K562 (cell line): Measurements from ENCODE around the gene HMCES. TPM values are rescaled to one million over a fixed set of nuclear protein-coding genes. Genes with fewer than 3 reads are reported as not detected.
"Not testable (repeated sequence)": the region's sequence is repeated elsewhere in the genome, so short reads cannot be mapped to it uniquely, and the experiment has no call there.

Source experiments
- ATAC-seq: fragments of 200-7000 bp; cut with Tn5 transposase; 3 replicates; pipeline ENCODE4 v1.9.1; 2020; ENCODE audit warnings: moderate library complexity
- BruUV-seq: library from RNA; stranded (reverse); fragments of 400-500 nt; replicated peaks from 2 replicates; lab custom pipeline; 2021; lab: Mats Ljungman, UMichigan
- CTCF ChIA-PET: fragments of 300-600 bp; formaldehyde crosslinking; extraction: SDS; loops from one replicate; lab custom pipeline; 2021; ENCODE audit warnings: low intra/inter-chr PET ratio; lab: Yijun Ruan, JAX
- POLR2A ChIA-PET: fragments of 300-600, 350-650 bp; sonication (Branson Sonifier 250); formaldehyde crosslinking; extraction: SDS; loops from one replicate; lab custom pipeline; 2021; ENCODE audit warnings: antibody characterized with exemption, inconsistent platforms; lab: Yijun Ruan, JAX
- DNase-seq, 4 experiments: peaks; one replicate each; pipeline versions ENCODE4 v3.0.0 to v3.0.0-alpha.2; 2011 to 2018; ENCODE audit warnings: low spot score in 3 of 4, mixed read lengths in 3 of 4; ENCODE audit errors: extremely low read depth in 1 of 4
- FAIRE-seq: peaks from 2 replicates; lab custom pipeline; 2011; peaks lifted over from hg19 to GRCh38; lab: Jason Lieb, UNC
- H2AFZ ChIP-seq: 2 replicates; pipeline ENCODE4 v1.6.0; 2011; ENCODE audit warnings: low read depth, low read length, control low read depth, inconsistent platforms
- H3K27ac ChIP-seq: fragments of 200-600 bp; 3 replicates; pipeline ENCODE4 v1.8.0; 2011; ENCODE audit warnings: low read depth, mild to moderate bottlenecking, control low read depth, inconsistent platforms, low read length, moderate library complexity, mixed read lengths; ENCODE audit errors: extremely low read depth
- H3K27me3 ChIP-seq, 2 experiments: fragments of 300-600 bp in 1 of 2; 2 replicates in 1 of 2; 3 replicates in 1 of 2; pipeline versions ENCODE4 v1.6.0 to v1.8.0; 2011; ENCODE audit warnings: inconsistent platforms in 2 of 2, low read length in 2 of 2, mild to moderate bottlenecking in 1 of 2, mixed read lengths in 1 of 2, moderate library complexity in 1 of 2; ENCODE audit not compliant: control insufficient read depth in 2 of 2, insufficient read depth in 2 of 2
- H3K36me3 ChIP-seq: fragments of 300-600 bp; 3 replicates; pipeline ENCODE4 v1.8.0; 2011; ENCODE audit warnings: mild to moderate bottlenecking, low read length, inconsistent platforms; ENCODE audit not compliant: control insufficient read depth, insufficient read depth
- H3K4me1 ChIP-seq, 2 experiments: fragments of 200-600 bp in 1 of 2; replicated peaks in 1 of 2; 2 replicates in 1 of 2; 3 replicates in 1 of 2; pipeline versions ENCODE4 v1.5.1 to v1.8.0; 2011; ENCODE audit warnings: inconsistent platforms in 2 of 2, low read length in 2 of 2, mild to moderate bottlenecking in 1 of 2, mixed read lengths in 1 of 2, moderate library complexity in 1 of 2; ENCODE audit not compliant: control insufficient read depth in 2 of 2, insufficient read depth in 2 of 2
- H3K4me2 ChIP-seq: 2 replicates; pipeline ENCODE4 v1.6.1; 2011; ENCODE audit warnings: low read length, control low read depth, inconsistent platforms, mixed read lengths; ENCODE audit not compliant: insufficient read depth
- H3K4me3 ChIP-seq: fragments of 200-600 bp; sonication (generic), shearing (Covaris generic); 2 replicates; pipeline ENCODE4 v1.5.1; 2016; ENCODE audit warnings: control low read depth, inconsistent platforms
- H3K79me2 ChIP-seq: fragments of 200-600 bp; 3 replicates; pipeline ENCODE4 v1.8.0; 2011; ENCODE audit warnings: low read length, inconsistent platforms; ENCODE audit not compliant: control insufficient read depth, insufficient read depth
- H3K9ac ChIP-seq, 2 experiments: 2 replicates each; pipeline versions ENCODE4 v1.6.0 to v1.6.1; 2011; ENCODE audit warnings: low read depth in 2 of 2, low read length in 2 of 2, control low read depth in 1 of 2, inconsistent platforms in 1 of 2, mild to moderate bottlenecking in 1 of 2, mixed read lengths in 1 of 2; ENCODE audit not compliant: insufficient read depth in 1 of 2
- H3K9me1 ChIP-seq: one replicate; pipeline ENCODE4 v1.6.0; 2011; ENCODE audit warnings: inconsistent platforms, mild to moderate bottlenecking, low read length, moderate library complexity; ENCODE audit not compliant: control insufficient read depth, insufficient read depth
- H3K9me3 ChIP-seq: replicated peaks from 2 replicates; pipeline ENCODE4 v1.5.1; 2011; ENCODE audit warnings: low read depth, low read length, inconsistent platforms; ENCODE audit not compliant: control insufficient read depth, insufficient read depth
- H4K20me1 ChIP-seq: replicated peaks from 2 replicates; pipeline ENCODE4 v1.6.1; 2011; ENCODE audit warnings: low read length, inconsistent platforms, mixed read lengths; ENCODE audit not compliant: control insufficient read depth, insufficient read depth
- ARHGAP35 ChIP-seq: fragments of 450-650 bp; IDR thresholded peaks from 2 replicates; pipeline ENCODE4 v1.6.1; 2018; ENCODE audit not compliant: partially characterized antibody
- CREB3L1 ChIP-seq: fragments of 450-650 bp; IDR thresholded peaks from 2 replicates; pipeline ENCODE4 v1.6.1; 2014; ENCODE audit warnings: low read depth, mild to moderate bottlenecking, moderate library complexity, borderline replicate concordance
- KLF1 ChIP-seq: fragments of 450-650 bp; IDR thresholded peaks from 2 replicates; pipeline ENCODE4 v1.6.1; 2016; ENCODE audit warnings: missing genetic modification characterization, missing compliant biosample characterization
- SPI1 ChIP-seq: IDR thresholded peaks from 2 replicates; pipeline ENCODE4 v1.6.1; 2011; ENCODE audit warnings: low read depth, low read length, control low read depth, borderline replicate concordance
- ZNF140 ChIP-seq: fragments of 250-450 bp; sonication (Bioruptor Pico); IDR thresholded peaks from 2 replicates; pipeline ENCODE4 v1.8.0; 2021; ENCODE audit warnings: moderate library complexity, mild to moderate bottlenecking, inconsistent platforms
- WGBS: fragments of 100-300 bp; shearing (Covaris generic); methylation state at CpG from one replicate; pipeline ENCODE4 v1.1.6; 2016; ENCODE audit warnings: low coverage, mixed read lengths; ENCODE audit not compliant: insufficient coverage; ENCODE audit errors: missing lambda C conversion rate; 5-methylcytosine and 5-hydroxymethylcytosine counted together
- in situ Hi-C: fragments of 300-500 bp; cut with MboI; formaldehyde crosslinking; loops from 4 replicates; pipeline ENCODE4 v1.15.0; 2018; ENCODE audit warnings: inconsistent platforms, mixed read lengths
- intact Hi-C: fragments of 100-400 bp; cut with micrococcal nuclease; formaldehyde crosslinking; loops from 2 replicates; pipeline ENCODE4 v1.14.2; 2022
- polyA plus RNA-seq, 8 experiments: library from polyadenylated mRNA; depleted of rRNA in 4 of 8; stranded (reverse) in 5 of 8; unstranded in 3 of 8; fragments of >200 nt; fragmentation: Nextera tagmentation in 2 of 8; fragmentation: Illumina TruSeq in 1 of 8; extraction: Ambion mirVana in 2 of 8; extraction: Trizol in 1 of 8; gene quantifications; 2 replicates each; pipeline versions ENCODE4 v1.2.1 to v1.2.3, GENCODE V29; 2011 to 2014; ENCODE audit warnings: inconsistent platforms in 1 of 8, missing spikeins in 1 of 8
- total RNA-seq, 7 experiments: library from RNA; depleted of rRNA in 6 of 7; stranded (reverse); fragments of >200 nt in 6 of 7; fragmentation: Illumina TruSeq in 2 of 7; extraction: Trizol in 2 of 7; gene quantifications; 2 replicates each; pipeline versions ENCODE4 v1.2.1 to v1.2.3, GENCODE V29; 2011 to 2021; ENCODE audit warnings: low replicate concordance in 1 of 7

The HMCES gene
- total and polyA plus RNA-seq, 9 of the 15 experiments (the other 6 are each of a cell fraction or from before 2014, with no cell fraction given), result 18.8 to 45.3 (median 24.8) TPM

GRCh38 chr3:129348734-129349133 is 70.1 kb downstream of the HMCES start (continued):
- TF ChIP-seq KLF1 (tag) (no peak), CREB3L1 (no peak), ARHGAP35 (no peak), SPI1 (peak; percentile 89), ZNF140 (no peak)
- TF ChIP-seq, all 486 proteins: peak for 5

- H3K27ac ChIP-seq, ATAC-seq, H3K79me2 ChIP-seq, H3K27me3 ChIP-seq, H3K36me3 ChIP-seq, H3K4me3 ChIP-seq, H2AFZ ChIP-seq, intact Hi-C loops, H3K9me3 ChIP-seq, FAIRE-seq, BruUV-seq, H3K4me2 ChIP-seq, H3K9me1 ChIP-seq, H3K9ac ChIP-seq, H4K20me1 ChIP-seq, CTCF ChIA-PET, in situ Hi-C loops, DNase-seq: not testable (repeated sequence)
- H3K4me1 ChIP-seq, result peaks cover 4 to 12% of the 10 kb centered on the region in 2 experiments; a peak in 3 of 5 replicates
- WGBS, result 59% methylated on average over 7 of the region's 11 CpGs
- POLR2A ChIA-PET, result interaction anchor here (0.6 to 1.3 kb wide), 3 partner anchors 26 to 744 kb away, joined by 3 to 4 read pairs (median 4); no protein-coding TSS in a partner anchor
Observed at GRCh38 chr3:129349169-129349568, 70.5 kb downstream of the HMCES start.
